Measurements from ENCODE around the gene COL5A3. TPM values are rescaled to one million over a fixed set of nuclear protein-coding genes. Genes with fewer than 3 reads are reported as not detected.
"Not testable (repeated sequence)": the region's sequence is repeated elsewhere in the genome, so short reads cannot be mapped to it uniquely, and the experiment has no call there.

The COL5A3 gene
- total RNA-seq, 2 donors from 2014 or later: 0.12 to 0.87 TPM

DNA sequence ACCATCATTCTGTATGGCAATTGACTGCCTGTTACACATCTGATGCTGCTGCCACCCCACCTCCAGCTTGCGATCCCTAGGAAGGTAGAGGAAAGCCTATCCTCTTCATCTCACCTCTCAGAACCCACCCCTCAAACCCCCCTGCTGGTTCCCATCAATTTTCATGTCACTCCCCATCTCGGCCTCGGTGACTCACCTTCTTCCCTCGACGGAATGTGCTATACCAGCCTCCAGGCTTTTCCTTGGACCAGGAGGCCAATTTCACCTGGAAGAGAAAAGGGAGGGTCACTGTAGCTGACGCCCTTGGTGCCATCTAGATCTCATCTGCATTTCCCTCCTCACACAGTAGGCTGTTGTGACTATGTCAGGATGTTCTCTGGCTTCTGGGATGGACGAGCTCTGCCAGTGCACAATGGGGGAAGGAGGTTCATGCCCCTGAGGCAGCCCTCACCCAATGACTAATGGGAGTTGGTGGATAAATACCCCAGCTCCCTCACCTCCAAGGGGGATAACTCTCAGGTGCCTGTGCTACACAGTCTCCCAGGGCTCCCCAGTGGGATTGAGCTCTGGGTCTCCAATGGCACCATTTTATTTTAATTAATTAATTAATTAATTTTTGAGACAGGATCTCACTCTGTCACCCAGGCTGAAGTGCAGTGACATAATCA, 47.5 kb downstream of the COL5A3 start:
- Mint-ChIP-seq H3K36me3 (no peaks in the 10 kb centered on the region), H3K27ac (no peak overlapping the region), H3K9me3 (no peaks in the 10 kb centered on the region)
- ATAC-seq (no peak), DNase-seq (ENCODE audit: low spot score in 2 of 2) (no peak)

GRCh38 chr19:9961103-9961502, 49.2 kb downstream of the COL5A3 start:
- no peaks in the 10 kb centered on the region for H3K9me3 Mint-ChIP-seq
- no peak overlapping the region for H3K27ac Mint-ChIP-seq
- DNase-seq (ENCODE audit: low spot score in 2 of 2) (no peak), ATAC-seq (no peak)
- H3K36me3 Mint-ChIP-seq: no peaks in the 10 kb centered on the region

DNA sequence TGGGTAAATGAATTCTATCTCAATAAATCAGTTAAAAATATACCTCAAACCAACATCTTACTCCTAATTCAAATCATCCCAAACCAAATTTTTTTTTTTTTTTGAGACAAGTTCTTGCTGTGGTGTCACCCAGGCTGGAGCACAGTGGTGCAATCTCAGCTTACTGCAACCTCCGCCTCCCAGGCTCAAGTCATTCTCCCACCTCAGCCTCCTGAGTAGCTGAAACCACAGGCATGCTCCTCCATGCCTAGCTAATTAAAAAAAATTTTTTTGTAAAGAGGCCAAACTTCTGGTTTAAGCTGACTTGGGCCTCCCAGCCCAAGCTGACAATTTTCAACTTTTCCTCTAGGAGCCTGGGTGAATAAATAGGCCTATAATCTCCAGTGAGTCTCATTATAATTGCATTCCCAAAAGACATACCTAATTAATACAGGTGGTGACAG, 51.9 kb downstream of the COL5A3 start:
- H3K36me3 Mint-ChIP-seq: no peaks in the 10 kb centered on the region
- DNase-seq (ENCODE audit: low spot score in 2 of 2) (no peak), ATAC-seq (no peak)
- no peak overlapping the region for H3K27ac Mint-ChIP-seq
- no peaks in the 10 kb centered on the region for H3K9me3 Mint-ChIP-seq

DNA sequence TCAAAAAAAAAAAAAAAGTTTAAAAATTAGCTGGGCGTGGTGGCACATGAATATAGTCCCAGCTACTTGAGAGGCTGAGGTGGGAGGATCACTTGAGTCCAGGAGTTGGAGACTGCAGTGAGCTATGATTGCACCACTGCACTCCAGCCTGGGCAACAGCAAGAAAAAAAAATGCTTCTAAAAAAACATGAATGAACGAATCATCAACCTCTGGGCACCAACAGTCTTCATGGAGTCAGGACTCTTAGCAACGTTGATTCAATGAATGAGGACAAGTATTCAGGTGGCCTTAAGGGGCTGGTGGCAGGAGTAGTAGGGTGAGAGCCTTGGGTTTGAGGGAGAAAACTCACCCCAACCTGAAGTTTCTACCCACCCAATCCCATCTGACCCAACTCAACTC, 53.3 kb downstream of the COL5A3 start:
- no peak overlapping the region for H3K27ac Mint-ChIP-seq
- no peak for ATAC-seq
- H3K9me3 Mint-ChIP-seq: no peaks in the 10 kb centered on the region
- DNase-seq (ENCODE audit: low spot score in 2 of 2): no peak
- H3K36me3 Mint-ChIP-seq: no peaks in the 10 kb centered on the region

- Mint-ChIP-seq H3K9me3 (no peaks in the 10 kb centered on the region), H3K27ac (no peak overlapping the region), H3K36me3 (no peaks in the 10 kb centered on the region)
- DNase-seq (ENCODE audit: low spot score in 2 of 2) (no peak), ATAC-seq (no peak)
These were observed 56.3 kb downstream of the COL5A3 start for GRCh38 chr19:9953802-9954542.

GRCh38 chr19:9952276-9952675, 58.0 kb downstream of the COL5A3 start:
- ATAC-seq (no peak), DNase-seq (ENCODE audit: low spot score in 2 of 2) (no peak)
- no peaks in the 10 kb centered on the region for H3K36me3 Mint-ChIP-seq
- no peak overlapping the region for H3K27ac Mint-ChIP-seq
- no peaks in the 10 kb centered on the region for H3K9me3 Mint-ChIP-seq

- Mint-ChIP-seq H3K9me3 (no peaks in the 10 kb centered on the region), H3K36me3 (no peaks in the 10 kb centered on the region), H3K27ac (no peak overlapping the region)
- DNase-seq (ENCODE audit: low spot score in 2 of 2): no peak
- ATAC-seq: no peak
These were observed 62.9 kb downstream of the COL5A3 start for GRCh38 chr19:9947441-9947840.

- not testable (repeated sequence) for H3K36me3 Mint-ChIP-seq; DNase-seq (ENCODE audit: low spot score in 2 of 2); H3K9me3 Mint-ChIP-seq; H3K27ac Mint-ChIP-seq; ATAC-seq
These were observed 63.7 kb downstream of the COL5A3 start for GRCh38 chr19:9946528-9947125.

DNA sequence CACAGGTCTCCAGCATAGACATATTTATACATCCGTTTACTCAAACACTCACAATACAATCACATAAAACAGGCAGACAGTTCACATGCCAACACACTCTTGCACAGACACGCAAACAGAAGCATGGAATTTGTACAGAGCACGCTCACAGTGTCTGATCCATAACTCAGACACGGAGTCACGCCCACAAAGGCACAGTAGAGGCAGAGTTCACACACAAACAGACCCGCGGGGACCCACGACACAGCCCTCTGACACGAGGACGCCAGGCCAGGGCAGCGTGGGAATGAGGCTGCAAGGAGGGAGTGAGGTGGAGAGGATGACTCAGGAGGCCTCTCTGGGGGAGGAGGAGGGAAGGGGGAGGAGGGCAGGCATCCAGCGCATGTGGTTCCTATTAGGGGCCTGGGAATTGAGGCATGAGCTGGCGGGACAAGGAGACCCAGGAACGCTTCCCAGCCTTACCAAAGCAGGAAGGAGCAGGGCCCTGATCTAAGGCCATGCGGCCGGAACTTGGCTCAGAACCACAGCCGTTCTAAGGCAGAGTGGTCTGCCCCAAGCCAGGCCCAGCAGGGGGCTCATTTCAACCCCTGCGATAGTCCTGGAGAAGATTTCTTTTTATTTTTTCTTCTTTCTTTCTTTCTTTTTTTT, 64.9 kb downstream of the COL5A3 start:
- H3K9me3 Mint-ChIP-seq: peaks cover 0 to 5% of the 10 kb centered on the region in 2 donors
- H3K27ac Mint-ChIP-seq: peak overlapping the region in 1 of 2 donors; percentile 7
- DNase-seq (ENCODE audit: low spot score in 2 of 2) (no peak), ATAC-seq (no peak)
- H3K36me3 Mint-ChIP-seq: no peaks in the 10 kb centered on the region

DNA sequence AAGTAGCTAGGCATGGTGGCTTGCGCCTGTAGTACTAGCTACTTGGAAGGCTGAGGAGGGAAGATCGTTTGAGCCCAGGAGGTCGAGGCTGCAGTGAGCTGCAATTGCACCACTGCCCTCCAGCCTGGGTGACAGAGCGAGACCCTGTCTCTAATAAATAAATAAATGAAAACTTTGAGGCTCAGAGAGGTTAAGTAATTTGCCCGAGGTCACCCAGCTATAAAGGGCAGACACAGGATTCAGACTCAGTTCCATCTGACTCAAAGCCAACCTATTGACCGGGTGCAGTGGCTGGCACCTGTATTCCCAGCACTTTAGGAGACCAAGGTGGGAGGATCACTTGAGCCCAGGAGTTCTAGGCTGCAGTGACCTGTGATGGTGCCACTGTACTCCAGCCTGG, 66.6 kb downstream of the COL5A3 start:
- DNase-seq (ENCODE audit: low spot score in 2 of 2) (no peak), ATAC-seq (no peak)
- Mint-ChIP-seq H3K9me3 (peaks cover 0 to 5% of the 10 kb centered on the region in 2 donors), H3K36me3 (no peaks in the 10 kb centered on the region), H3K27ac (no peak overlapping the region)

GRCh38 chr19:9941671-9942070, 68.6 kb downstream of the COL5A3 start:
- ATAC-seq (no peak), DNase-seq (ENCODE audit: low spot score in 2 of 2) (no peak)
- Mint-ChIP-seq H3K27ac (no peak overlapping the region), H3K36me3 (peaks cover 0 to 5% of the 10 kb centered on the region in 2 donors), H3K9me3 (peaks cover 0 to 5% of the 10 kb centered on the region in 2 donors)

DNA sequence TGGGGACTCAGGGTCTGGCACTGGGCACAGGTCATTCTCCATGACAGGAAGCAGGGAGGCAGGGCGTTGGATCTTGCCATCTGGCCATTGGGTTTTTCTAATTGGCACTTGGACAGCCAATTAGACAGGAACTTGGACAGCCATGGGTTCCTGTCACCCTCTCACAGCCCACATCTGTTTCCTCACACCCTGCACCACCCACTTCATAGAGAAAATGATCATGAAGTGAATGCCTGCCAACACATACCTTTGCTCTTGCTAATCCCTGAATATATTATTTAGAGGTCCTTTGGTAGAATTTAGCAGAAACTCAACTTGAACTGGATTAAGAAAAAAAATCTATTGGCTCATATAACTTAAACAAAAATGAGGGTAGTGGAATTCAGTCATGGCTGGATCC, 69.1 kb downstream of the COL5A3 start:
- H3K27ac Mint-ChIP-seq: no peak overlapping the region
- DNase-seq (ENCODE audit: low spot score in 2 of 2) (no peak), ATAC-seq (no peak)
- peaks cover 0 to 5% of the 10 kb centered on the region in 2 donors for H3K9me3 Mint-ChIP-seq
- peaks cover 0 to 5% of the 10 kb centered on the region in 2 donors for H3K36me3 Mint-ChIP-seq

DNA sequence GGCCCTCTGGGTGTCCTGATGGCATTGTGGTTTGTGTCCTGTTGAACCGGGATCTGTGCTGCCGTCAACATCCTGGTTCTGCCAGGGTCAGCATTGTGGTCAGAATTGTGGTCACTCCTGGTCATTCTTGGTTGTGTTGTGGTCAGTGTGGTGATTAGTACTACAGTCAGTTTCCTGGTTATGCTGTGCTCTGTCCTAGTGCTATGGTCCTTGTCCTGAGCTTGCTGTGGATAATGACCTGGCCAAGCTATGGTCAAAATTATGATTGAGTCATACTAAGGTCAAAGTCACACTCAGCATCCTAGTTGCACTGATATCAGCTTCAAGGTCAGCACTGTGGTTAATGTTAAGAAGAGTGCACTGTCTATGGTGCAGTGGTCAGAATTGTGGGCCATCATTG, 69.5 kb downstream of the COL5A3 start:
- DNase-seq (ENCODE audit: low spot score in 2 of 2): no peak
- Mint-ChIP-seq H3K27ac (no peak overlapping the region), H3K36me3 (peaks cover 0 to 5% of the 10 kb centered on the region in 2 donors)

DNA sequence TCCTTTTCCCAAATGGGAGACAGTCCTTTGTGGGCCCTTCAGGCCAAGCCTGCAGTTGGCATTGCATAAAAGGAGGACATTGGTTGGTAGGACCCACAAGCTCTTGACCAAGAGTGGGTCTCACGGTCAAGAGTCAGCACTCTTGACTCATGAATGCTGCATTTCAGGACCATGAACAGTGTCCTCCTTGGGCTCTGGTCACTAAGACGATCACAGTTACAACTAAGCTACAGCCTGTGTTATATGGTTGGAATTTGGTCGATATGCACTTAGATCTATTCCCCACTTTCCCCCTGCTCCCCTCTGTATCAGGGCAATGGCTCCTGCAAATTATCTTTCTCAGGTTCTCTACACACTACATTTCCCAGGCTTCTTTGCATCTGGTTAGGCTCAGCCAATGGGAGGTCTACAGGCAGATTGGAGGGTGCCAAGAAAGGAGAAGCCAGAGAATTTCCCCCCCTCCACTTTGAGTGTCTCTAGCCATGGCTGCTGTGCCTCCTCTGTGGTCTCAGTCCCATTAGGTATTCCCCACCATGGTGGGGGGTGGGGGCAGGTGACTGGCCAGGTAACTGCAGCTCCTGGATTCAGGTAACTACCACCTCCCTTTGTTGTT, 70.9 kb downstream of the COL5A3 start:
- Mint-ChIP-seq H3K9me3 (peaks cover 0 to 5% of the 10 kb centered on the region in 2 donors), H3K27ac (no peak overlapping the region), H3K36me3 (peaks cover 5% of the 10 kb centered on the region in 2 donors)
- ATAC-seq: no peak
- DNase-seq (ENCODE audit: low spot score in 2 of 2): no peak

More for the DNA sequence above, 69.5 kb downstream of the COL5A3 start:
- no peak for ATAC-seq
- H3K9me3 Mint-ChIP-seq: peaks cover 0 to 5% of the 10 kb centered on the region in 2 donors

GRCh38 chr19:9937001-9937411, 73.3 kb downstream of the COL5A3 start:
- no peak for DNase-seq (ENCODE audit: low spot score in 2 of 2)
- no peak overlapping the region for H3K27ac Mint-ChIP-seq
- peaks cover 0 to 5% of the 10 kb centered on the region in 2 donors for H3K9me3 Mint-ChIP-seq
- no peak for ATAC-seq
- peaks cover 5% of the 10 kb centered on the region in 2 donors for H3K36me3 Mint-ChIP-seq

DNA sequence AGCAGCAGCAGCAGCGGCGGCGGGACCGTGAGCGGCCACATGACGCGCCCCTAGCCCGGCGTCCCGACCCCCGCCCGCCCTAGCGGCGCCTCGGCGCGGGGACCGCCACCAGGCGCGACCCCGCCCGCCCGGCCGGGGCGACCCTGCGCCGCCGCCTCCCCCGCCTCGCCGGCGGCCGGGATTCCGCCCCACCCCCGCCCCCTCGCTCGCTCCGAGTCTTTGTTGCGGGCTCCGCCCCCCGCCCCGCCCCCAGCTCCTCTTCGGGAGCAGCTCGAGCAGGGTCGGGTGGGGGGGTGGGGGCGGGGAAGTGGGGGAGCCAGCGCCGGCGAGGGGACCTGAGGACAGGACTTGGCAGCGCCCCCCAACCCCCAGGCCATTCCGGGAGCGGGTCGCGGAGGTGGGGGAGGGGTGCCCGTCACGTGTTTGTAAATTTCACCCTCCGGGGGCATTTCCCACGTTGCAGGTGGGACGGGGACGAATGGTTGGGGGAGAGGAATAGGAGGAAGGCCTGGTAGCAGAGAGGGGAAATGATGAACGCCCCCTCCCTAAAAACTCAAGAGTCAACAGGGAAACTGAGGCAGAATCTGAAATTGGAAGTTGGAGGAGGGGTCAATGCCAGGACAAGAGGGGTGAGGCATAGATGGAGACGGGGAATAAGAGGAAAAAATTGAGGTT, 73.8 kb downstream of the COL5A3 start, which contains the start of gene OLFM2:
TSS of gene OLFM2 (minus strand) at position 190 of the 675 bp plus-strand sequence. CDS start at position 41, 149 bp downstream.
- no peak for DNase-seq (ENCODE audit: low spot score in 2 of 2)
- ATAC-seq: no peak
- H3K36me3 Mint-ChIP-seq: peaks cover 5% of the 10 kb centered on the region in 2 donors
- peaks cover 0 to under 1% of the 10 kb centered on the region in 2 donors for H3K9me3 Mint-ChIP-seq
- H3K27ac Mint-ChIP-seq: peak within 1 kb of the TSS in 1 of 2 donors; percentile 60

All from activated naive CD4-positive, alpha-beta T cell treated with anti-CD3 and anti-CD28 coated beads, Interleukin-2, amount 50 U/mL, for 72 hours (primary cell).